ENCODE measurements around the gene SMG6. TPM values are rescaled to one million over a fixed set of nuclear protein-coding genes. Genes with fewer than 3 reads are reported as not detected.

The SMG6 gene
- total and polyA plus RNA-seq, 2 of the 8 experiments (the other 6 are each of a cell fraction or from before 2014, with no cell fraction given): 18.5 to 25.2 TPM

DNA sequence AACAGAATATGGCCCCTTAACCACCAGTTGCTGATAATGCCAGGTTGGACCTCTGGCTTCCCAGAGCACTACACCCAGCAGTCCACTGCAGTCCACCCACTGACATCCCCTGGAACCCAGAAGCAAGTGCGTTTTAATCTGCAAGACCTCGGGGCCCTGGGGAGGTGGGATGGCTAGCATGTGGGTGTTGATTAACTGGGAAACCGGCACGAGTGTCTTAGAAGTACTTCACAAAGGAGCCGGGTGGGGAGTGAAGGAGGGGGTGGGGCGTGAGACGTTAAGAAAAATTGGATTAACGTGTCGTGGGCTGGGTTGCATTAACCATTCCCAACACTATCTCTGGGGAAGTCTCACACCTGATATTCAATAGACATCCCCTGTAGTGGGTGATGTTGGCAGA lies 254.8 kb downstream of the SMG6 start:
- H3K4me2 ChIP-seq (ENCODE audit: insufficient read depth in 1 of 2, low read depth in 2 of 2, low read length in 2 of 2): 0 out of 4 replicates have a peak overlapping the region, but pooled peaks of 1 of the 2 experiments have one; percentile 3

More for the DNA sequence above, 254.8 kb downstream of the SMG6 start:
- Histone ChIP-seq H3K4me1 (replicated peaks in 1 of 4; ENCODE audit: control insufficient read depth in 3 of 4, insufficient read depth in 4 of 4, low read length in 3 of 4) (peaks cover 0 to 4% (median 0%) of the 10 kb centered on the region in 4 experiments; a peak in 2 of 7 replicates), H4K5ac (ENCODE audit: insufficient read length, low read depth, low read length) (no peak overlapping the region), H3K23me2 (ENCODE audit: low read depth, low read length) (peaks cover 7% of the 10 kb centered on the region; the same call in 1 of the 2 replicates), H3K18ac (ENCODE audit: extremely low read depth, low read length) (no peak overlapping the region), H2BK5ac (ENCODE audit: low read depth, low read length) (no peak overlapping the region), H3K79me2 (ENCODE audit: control insufficient read depth in 1 of 2, insufficient read depth in 2 of 2, low read length in 2 of 2) (no peaks in the 10 kb centered on the region), H3K23ac (ENCODE audit: insufficient read length) (no peak overlapping the region), H4K20me1 (replicated peaks in 1 of 2; ENCODE audit: control insufficient read depth in 1 of 2, insufficient read depth in 2 of 2, low read length in 2 of 2) (peaks cover 9 to 12% of the 10 kb centered on the region in 2 experiments), H3K9me3 (ENCODE audit: insufficient read depth in 2 of 2, low read depth in 1 of 2, low read length in 1 of 2) (no peaks in the 10 kb centered on the region), H3K56ac (replicated peaks; ENCODE audit: insufficient read length, low read depth, low read length) (no peak overlapping the region), H4K91ac (replicated peaks; ENCODE audit: insufficient read length, low read length) (no peak overlapping the region), H3K4ac (replicated peaks; ENCODE audit: insufficient read length, low read depth, low read length) (no peak overlapping the region), H2AK5ac (ENCODE audit: low read depth, low read length) (no peak overlapping the region), H3K27me3 (replicated peaks in 1 of 4; ENCODE audit: control insufficient read depth in 3 of 4, extremely low read depth in 1 of 4, insufficient read depth in 3 of 4, low read length in 3 of 4) (peaks cover 36 to 59% (median 56%) of the 10 kb centered on the region in 4 experiments), H2AFZ (ENCODE audit: low read length) (no peak overlapping the region), H3K36me3 (ENCODE audit: control insufficient read depth in 2 of 4, insufficient read depth in 4 of 4, low read length in 3 of 4) (peaks cover 0 to 5% (median 0%) of the 10 kb centered on the region in 4 experiments; a peak in 2 of 8 replicates), H2BK20ac (ENCODE audit: low read length) (no peak overlapping the region), H3K14ac (ENCODE audit: insufficient read length) (no peak overlapping the region), H2BK15ac (ENCODE audit: low read length) (no peak overlapping the region), H3K27ac (ENCODE audit: low read depth, low read length) (no peak overlapping the region), H3K4me3 (ENCODE audit: extremely low read depth in 1 of 4, insufficient read depth in 2 of 4, low read depth in 3 of 4, low read length in 4 of 4) (no peak overlapping the region; a peak in 1 of 8 replicates), H3K79me1 (ENCODE audit: low read depth, low read length) (no peaks in the 10 kb centered on the region), H2BK12ac (ENCODE audit: low read depth, low read length) (no peak overlapping the region), H4K8ac (ENCODE audit: extremely low read depth, insufficient read depth, low read length) (no peak overlapping the region), H3K9ac (replicated peaks in 1 of 4; ENCODE audit: extremely low read depth in 1 of 4, low read depth in 3 of 4, low read length in 3 of 4) (no peak overlapping the region), H2BK120ac (replicated peaks; ENCODE audit: low read depth, low read length) (no peak overlapping the region)
- WGBS, 2 experiments (ENCODE audit: extremely low coverage in 1 of 2, insufficient coverage in 1 of 2, insufficient read length in 1 of 2, insufficient replicate concordance in 2 of 2, low coverage in 1 of 2, low lambda C conversion rate in 2 of 2, missing lambda C conversion rate in 1 of 2): 64% methylated on average over 9 of the region's 9 CpGs; no CpG with 5 or more reads in 1 of the 2 experiments
- TF ChIP-seq CREB1 (IDR thresholded peaks at IDR 0.05) (no peak), TAF7 (optimal IDR thresholded peaks at IDR 0.05; ENCODE audit: borderline replicate concordance, low read depth, low read length) (no peak), HDAC6 (IDR thresholded peaks at IDR 0.05; ENCODE audit: low read depth, low read length) (no peak), CBX8 (IDR thresholded peaks at IDR 0.05; ENCODE audit: borderline replicate concordance, low read depth, low read length) (no peak), SRF (IDR thresholded peaks at IDR 0.05; ENCODE audit: low read depth, low read length) (no peak), CBX5 (IDR thresholded peaks at IDR 0.05; ENCODE audit: low read depth, low read length) (no peak), NRF1 (IDR thresholded peaks at IDR 0.05; ENCODE audit: low read depth, low read length) (no peak), BCL11A (IDR thresholded peaks at IDR 0.05; ENCODE audit: low read depth in 2 of 2, low read length in 2 of 2) (no peak)
- FAIRE-seq: no peak
- ChIA-PET POLR2A (ENCODE audit: partially characterized antibody) (no interaction called here), CTCF (ENCODE audit: partially characterized antibody) (interaction anchor here (0.6 to 2.5 kb wide), 6 partner anchors 10 to 196 kb away, joined by 3 to 7 read pairs (median 3); no protein-coding TSS in a partner anchor)
- DNase-seq (ENCODE audit: low read depth in 1 of 2, low spot score in 2 of 2): no peak
